Endothelial cell (in vitro differentiated cells): Measurements from ENCODE around the gene PNCK. TPM values are rescaled to one million over a fixed set of nuclear protein-coding genes. Genes with fewer than 3 reads are reported as not detected.
"Not testable (repeated sequence)": the region's sequence is repeated elsewhere in the genome, so short reads cannot be mapped to it uniquely, and the experiment has no call there.

Experiments used
- DNase-seq: peaks from one replicate; pipeline ENCODE4 v3.0.0; 2021; ENCODE audit warnings: low spot score
- H3K27ac Mint-ChIP-seq: one replicate; pipeline ENCODE4 v1.8.0; 2021; ENCODE audit warnings: mixed read lengths, inconsistent platforms; ENCODE audit not compliant: unreplicated experiment
- H3K27me3 Mint-ChIP-seq: one replicate; pipeline ENCODE4 v1.8.0; 2021; ENCODE audit warnings: mild to moderate bottlenecking, moderate library complexity, mixed read lengths, inconsistent platforms; ENCODE audit not compliant: unreplicated experiment
- H3K36me3 Mint-ChIP-seq: one replicate; pipeline ENCODE4 v1.8.0; 2021; ENCODE audit warnings: mild to moderate bottlenecking, low read depth, mixed read lengths, inconsistent platforms; ENCODE audit not compliant: unreplicated experiment
- H3K4me1 Mint-ChIP-seq: one replicate; pipeline ENCODE4 v1.8.0; 2021; ENCODE audit warnings: mild to moderate bottlenecking, mixed read lengths, inconsistent platforms; ENCODE audit not compliant: unreplicated experiment
- H3K4me3 Mint-ChIP-seq: one replicate; pipeline ENCODE4 v1.8.0; 2021; ENCODE audit warnings: mild to moderate bottlenecking, mixed read lengths, inconsistent platforms; ENCODE audit not compliant: unreplicated experiment
- H3K9me3 Mint-ChIP-seq: one replicate; pipeline ENCODE4 v1.8.0; 2021; ENCODE audit warnings: mixed read lengths, inconsistent platforms; ENCODE audit not compliant: unreplicated experiment
- CTCF ChIP-seq: fragments of 200-600 bp; sonication (generic); IDR thresholded peaks from one replicate; pipeline ENCODE4 v1.5.0; 2021; ENCODE audit warnings: antibody characterized with exemption; ENCODE audit not compliant: unreplicated experiment
- total RNA-seq: library from RNA; stranded (reverse); fragmentation: NEBNext Ultra II Directional; extraction: Animal tissue kit (Norgen Biotek cat#: 25700); gene quantifications from one replicate; pipeline ENCODE4 v1.2.1, GENCODE V29; 2021; ENCODE audit not compliant: unreplicated experiment

The PNCK gene
- total RNA-seq, 1 donor from 2014 or later: 0.41 TPM

DNA sequence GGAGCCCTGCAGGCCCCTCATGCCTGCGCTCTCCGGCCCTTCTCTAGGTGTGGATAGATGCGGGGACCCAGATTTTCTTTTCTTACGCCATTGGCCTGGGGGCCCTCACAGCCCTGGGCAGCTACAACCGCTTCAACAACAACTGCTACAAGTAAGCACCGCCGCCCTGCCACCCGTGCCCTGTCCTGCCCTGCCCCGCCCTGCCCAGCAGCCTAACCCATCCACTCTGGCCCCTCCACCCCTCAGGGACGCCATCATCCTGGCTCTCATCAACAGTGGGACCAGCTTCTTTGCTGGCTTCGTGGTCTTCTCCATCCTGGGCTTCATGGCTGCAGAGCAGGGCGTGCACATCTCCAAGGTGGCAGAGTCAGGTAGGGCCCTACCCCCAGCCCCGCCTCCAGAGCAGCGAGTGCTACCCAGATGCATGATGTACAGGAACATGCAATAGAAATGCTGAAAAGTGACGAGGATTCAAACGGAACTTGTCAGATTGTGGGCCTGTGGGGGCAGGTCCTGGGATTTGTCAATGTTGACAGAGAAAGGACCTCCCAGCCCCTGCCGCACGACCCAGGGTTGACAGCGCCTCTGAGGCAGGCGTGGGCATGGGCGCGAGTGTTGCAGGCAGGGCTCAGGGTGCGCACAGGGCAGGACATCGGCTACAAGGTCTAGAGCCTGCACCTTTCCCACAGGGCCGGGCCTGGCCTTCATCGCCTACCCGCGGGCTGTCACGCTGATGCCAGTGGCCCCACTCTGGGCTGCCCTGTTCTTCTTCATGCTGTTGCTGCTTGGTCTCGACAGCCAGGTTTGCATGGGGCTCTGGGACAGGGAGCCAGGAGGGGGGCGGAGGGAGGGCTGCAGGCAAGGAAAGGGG, 19.8 kb upstream of the PNCK start:
- Mint-ChIP-seq H3K9me3 (no peaks in the 10 kb centered on the region), H3K27ac (no peak overlapping the region)

GRCh38 chrX:153692611-153693156, 19.1 kb upstream of the PNCK start:
- peaks cover 8% of the 10 kb centered on the region for H3K36me3 Mint-ChIP-seq
- H3K4me3 Mint-ChIP-seq: no peak overlapping the region
- no peak overlapping the region for H3K27ac Mint-ChIP-seq
- peaks cover 4% of the 10 kb centered on the region for H3K27me3 Mint-ChIP-seq
- TF ChIP-seq CTCF: no peak
- no peaks in the 10 kb centered on the region for H3K9me3 Mint-ChIP-seq
- no peak for DNase-seq
- H3K4me1 Mint-ChIP-seq: no peaks in the 10 kb centered on the region

More for the DNA sequence above, 19.8 kb upstream of the PNCK start:
- peaks cover 5% of the 10 kb centered on the region for H3K27me3 Mint-ChIP-seq
- no peaks in the 10 kb centered on the region for H3K4me1 Mint-ChIP-seq
- no peak for DNase-seq
- H3K36me3 Mint-ChIP-seq: peaks cover 9% of the 10 kb centered on the region
- H3K4me3 Mint-ChIP-seq: no peak overlapping the region
- no peak for TF ChIP-seq CTCF

DNA sequence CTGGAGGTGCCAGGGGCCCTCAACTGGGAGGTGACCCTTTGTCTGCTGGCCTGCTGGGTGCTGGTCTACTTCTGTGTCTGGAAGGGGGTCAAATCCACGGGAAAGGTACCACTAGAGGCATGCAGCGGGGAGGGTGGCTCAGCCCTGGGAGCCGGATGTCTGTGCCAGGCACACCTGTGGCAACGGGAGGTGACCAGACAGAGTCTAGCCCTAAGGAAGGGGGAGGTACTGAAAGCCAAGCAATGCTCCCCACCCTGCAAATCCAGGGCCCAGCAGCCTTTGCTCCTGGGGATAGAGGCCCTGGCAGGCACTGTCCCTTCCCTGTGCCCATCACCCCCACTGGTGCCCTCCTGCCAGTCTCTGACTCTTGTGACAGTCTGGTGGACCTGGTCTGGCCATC, 18.4 kb upstream of the PNCK start:
- TF ChIP-seq CTCF: no peak
- no peak for DNase-seq
- H3K27ac Mint-ChIP-seq: no peak overlapping the region
- H3K27me3 Mint-ChIP-seq: no peaks in the 10 kb centered on the region
- H3K36me3 Mint-ChIP-seq: peaks cover 1% of the 10 kb centered on the region
- H3K9me3 Mint-ChIP-seq: no peaks in the 10 kb centered on the region
- H3K4me1 Mint-ChIP-seq: no peaks in the 10 kb centered on the region
- H3K4me3 Mint-ChIP-seq: no peak overlapping the region

GRCh38 chrX:153691032-153691827, 17.6 kb upstream of the PNCK start:
- H3K27me3 Mint-ChIP-seq: not testable (repeated sequence)

DNA sequence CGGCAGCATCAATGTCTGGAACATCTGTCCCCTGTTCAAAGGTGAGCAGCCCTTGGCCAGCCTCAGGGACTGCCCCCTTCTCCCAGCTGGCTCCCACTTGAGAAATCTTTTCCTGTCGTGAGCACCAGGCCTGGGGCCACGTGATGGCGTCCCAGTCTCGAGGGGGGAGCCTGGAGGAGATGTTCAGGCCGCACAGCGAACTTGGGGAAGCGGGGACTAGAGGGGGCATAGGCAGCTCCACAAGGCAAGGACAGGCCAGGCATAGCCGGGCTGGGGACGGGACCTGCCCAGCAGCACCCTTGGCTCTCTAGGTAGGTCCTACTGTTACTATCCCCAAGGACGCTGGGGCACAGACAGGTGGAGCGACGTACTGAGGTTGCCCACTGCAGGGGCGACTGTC, 16.9 kb upstream of the PNCK start:
- H3K27ac Mint-ChIP-seq: no peak overlapping the region
- peaks cover 1% of the 10 kb centered on the region for H3K27me3 Mint-ChIP-seq
- DNase-seq: no peak
- no peak overlapping the region for H3K4me3 Mint-ChIP-seq
- H3K36me3 Mint-ChIP-seq: no peaks in the 10 kb centered on the region
- TF ChIP-seq CTCF: no peak
- peaks cover 2% of the 10 kb centered on the region for H3K4me1 Mint-ChIP-seq
- no peaks in the 10 kb centered on the region for H3K9me3 Mint-ChIP-seq

More at GRCh38 chrX:153691032-153691827, 17.6 kb upstream of the PNCK start:
- H3K36me3 Mint-ChIP-seq, H3K4me1 Mint-ChIP-seq, H3K9me3 Mint-ChIP-seq, H3K27ac Mint-ChIP-seq, H3K4me3 Mint-ChIP-seq, DNase-seq: not testable (repeated sequence)
